ENCODE data around the gene TBXA2R. TPM values are rescaled to one million over a fixed set of nuclear protein-coding genes. Genes with fewer than 3 reads are reported as not detected.
A peak's percentile ranks its signal among the peaks of the same experiment; 100 is the strongest.

The TBXA2R gene
- total and polyA plus RNA-seq, 2 donors (not counting 3 experiments of a cell fraction or from before 2014, with no cell fraction given), result 2.4 to 2.9 TPM

DNA sequence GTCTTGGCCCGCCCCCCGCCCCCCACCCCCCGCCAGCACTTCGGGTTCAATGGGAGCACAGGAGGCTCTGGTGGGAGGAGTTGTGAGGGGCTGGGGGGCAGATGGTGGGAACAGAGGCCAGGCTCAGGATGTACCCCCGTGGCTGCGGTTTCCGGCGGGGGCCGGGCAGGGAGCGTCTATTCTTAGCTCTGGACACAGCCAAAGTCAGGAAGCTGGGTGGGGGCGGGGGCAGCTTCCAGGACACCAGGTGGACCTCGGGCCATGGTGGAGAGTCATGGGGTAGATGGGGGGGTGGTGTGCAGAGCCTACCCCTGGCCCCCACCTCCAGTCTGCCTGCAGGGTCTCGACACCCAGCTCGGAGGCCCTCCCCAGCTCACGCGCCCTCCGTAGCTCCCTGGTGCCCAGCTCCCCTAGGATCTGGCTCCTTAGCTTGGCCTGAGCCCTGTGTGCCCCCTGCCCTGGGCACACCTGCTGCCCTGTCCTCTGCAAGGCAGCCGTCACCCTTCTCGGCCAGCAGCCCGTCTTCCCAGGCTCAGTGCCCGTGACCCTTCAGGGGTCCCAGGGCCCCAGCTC, 2.2 kb upstream of the TBXA2R start:
- DNase-seq (ENCODE audit: low read depth, low spot score) (peak; percentile 12), FAIRE-seq (no peak)
- no peaks in the 10 kb centered on the region for H3K27me3 ChIP-seq (ENCODE audit: control insufficient read depth in 2 of 2, insufficient read depth in 2 of 2, low read length in 2 of 2)
- POLR2A ChIA-PET, result interaction anchor here (1.2 kb wide), 1 partner anchor 18 kb away, joined by 3 read pairs; the partner anchor contains the start of gene CACTIN
- H3K27ac ChIP-seq (ENCODE audit: insufficient read depth, low read depth, low read length), result no peak overlapping the region
- no peak overlapping the region for H3K9ac ChIP-seq (replicated peaks; ENCODE audit: extremely low read depth, insufficient read depth, low read length)
- no TSS peak for BruUV-seq (replicated peaks)
- CTCF ChIA-PET, result interaction anchor here (1.1 to 2.3 kb wide), 6 partner anchors 9 to 64 kb away, joined by 3 to 10 read pairs (median 6); no protein-coding TSS in a partner anchor
- no peaks in the 10 kb centered on the region for H4K20me1 ChIP-seq (replicated peaks; ENCODE audit: control insufficient read depth, extremely low read depth, insufficient read depth, low read length)
- TF ChIP-seq FOS (IDR thresholded peaks at IDR 0.05; ENCODE audit: borderline replicate concordance, insufficient read depth, low read length) (no peak), POLR2AphosphoS5 (IDR thresholded peaks at IDR 0.05; ENCODE audit: insufficient read depth, low read depth, low read length) (peak; percentile 44)
- H2AFZ ChIP-seq (ENCODE audit: low read depth, low read length), result no peak overlapping the region
- no peaks in the 10 kb centered on the region for H3K79me2 ChIP-seq (ENCODE audit: control insufficient read depth, insufficient read depth, low read length)
- H3K4me2 ChIP-seq (ENCODE audit: insufficient read depth, low read length), result no peak overlapping the region
- intact Hi-C loops (cut with micrococcal nuclease) (loop anchor here (5.0 kb wide), 1 partner anchor 37 kb away; the partner anchor contains the start of gene HMG20B), dilution Hi-C loops (cut with MboI; ENCODE audit: extremely low pct_ligation_motif_present, low sequenced_read_pairs) (no loop called here)
- no peak overlapping the region for H3K4me3 ChIP-seq (replicated peaks in 1 of 3; ENCODE audit: insufficient read depth in 1 of 3, low read depth in 1 of 3, low read length in 3 of 3)
- H3K36me3 ChIP-seq (ENCODE audit: control insufficient read depth in 2 of 2, extremely low read depth in 1 of 2, insufficient read depth in 2 of 2, low read length in 2 of 2), result peaks cover 0 to 13% of the 10 kb centered on the region in 2 experiments
- H3K4me1 ChIP-seq (ENCODE audit: control insufficient read depth, extremely low read depth, insufficient read depth, low read length), result peaks cover 23% of the 10 kb centered on the region
- H3K9me1 ChIP-seq (replicated peaks; ENCODE audit: control insufficient read depth, extremely low read depth, insufficient read depth, low read length), result no peaks in the 10 kb centered on the region
- no peaks in the 10 kb centered on the region for H3K9me3 ChIP-seq (replicated peaks; ENCODE audit: control insufficient read depth, insufficient read depth, low read length)

- dilution Hi-C loops (cut with MboI; ENCODE audit: extremely low pct_ligation_motif_present, low sequenced_read_pairs) (no loop called here), intact Hi-C loops (cut with micrococcal nuclease) (loop anchor here (5.0 kb wide), 1 partner anchor 36 kb away; the partner anchor contains the start of gene HMG20B)
- H3K4me2 ChIP-seq (ENCODE audit: insufficient read depth, low read length), result peak overlapping the region; percentile 63
- TF ChIP-seq MAX (IDR thresholded peaks at IDR 0.05; ENCODE audit: insufficient read depth, insufficient read length) (no peak), POLR2AphosphoS5 (IDR thresholded peaks at IDR 0.05; ENCODE audit: insufficient read depth, low read depth, low read length) (no peak), EZH2 (IDR thresholded peaks at IDR 0.05; ENCODE audit: borderline replicate concordance, low read depth, low read length, severe bottlenecking) (no peak), GATA2 (IDR thresholded peaks at IDR 0.05; ENCODE audit: insufficient read depth, insufficient read length, low read depth, low read length) (no peak), MYC (IDR thresholded peaks at IDR 0.05; ENCODE audit: low read depth, low read length) (no peak), POLR2A (IDR thresholded peaks at IDR 0.05; ENCODE audit: low read depth, low read length) (no peak), FOS (IDR thresholded peaks at IDR 0.05; ENCODE audit: borderline replicate concordance, insufficient read depth, low read length) (no peak), JUN (IDR thresholded peaks at IDR 0.05; ENCODE audit: borderline replicate concordance, insufficient read depth, insufficient read length, low read depth) (no peak)
- TF ChIP-seq, protein P1, sequence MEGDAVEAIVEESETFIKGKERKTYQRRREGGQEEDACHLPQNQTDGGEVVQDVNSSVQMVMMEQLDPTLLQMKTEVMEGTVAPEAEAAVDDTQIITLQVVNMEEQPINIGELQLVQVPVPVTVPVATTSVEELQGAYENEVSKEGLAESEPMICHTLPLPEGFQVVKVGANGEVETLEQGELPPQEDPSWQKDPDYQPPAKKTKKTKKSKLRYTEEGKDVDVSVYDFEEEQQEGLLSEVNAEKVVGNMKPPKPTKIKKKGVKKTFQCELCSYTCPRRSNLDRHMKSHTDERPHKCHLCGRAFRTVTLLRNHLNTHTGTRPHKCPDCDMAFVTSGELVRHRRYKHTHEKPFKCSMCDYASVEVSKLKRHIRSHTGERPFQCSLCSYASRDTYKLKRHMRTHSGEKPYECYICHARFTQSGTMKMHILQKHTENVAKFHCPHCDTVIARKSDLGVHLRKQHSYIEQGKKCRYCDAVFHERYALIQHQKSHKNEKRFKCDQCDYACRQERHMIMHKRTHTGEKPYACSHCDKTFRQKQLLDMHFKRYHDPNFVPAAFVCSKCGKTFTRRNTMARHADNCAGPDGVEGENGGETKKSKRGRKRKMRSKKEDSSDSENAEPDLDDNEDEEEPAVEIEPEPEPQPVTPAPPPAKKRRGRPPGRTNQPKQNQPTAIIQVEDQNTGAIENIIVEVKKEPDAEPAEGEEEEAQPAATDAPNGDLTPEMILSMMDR (IDR thresholded peaks at IDR 0.05; ENCODE audit: extremely low read depth in 1 of 2, insufficient read depth in 1 of 2, low read depth in 1 of 2, low read length in 2 of 2), result no peak
- no peaks in the 10 kb centered on the region for H4K20me1 ChIP-seq (replicated peaks; ENCODE audit: control insufficient read depth, extremely low read depth, insufficient read depth, low read length)
- FAIRE-seq, result no peak
- H3K79me2 ChIP-seq (ENCODE audit: control insufficient read depth, insufficient read depth, low read length), result no peaks in the 10 kb centered on the region
- H3K9me3 ChIP-seq (replicated peaks; ENCODE audit: control insufficient read depth, insufficient read depth, low read length), result no peaks in the 10 kb centered on the region
- no TSS peak for BruUV-seq (replicated peaks)
- no peaks in the 10 kb centered on the region for H3K9me1 ChIP-seq (replicated peaks; ENCODE audit: control insufficient read depth, extremely low read depth, insufficient read depth, low read length)
- DNase-seq (ENCODE audit: low read depth, low spot score), result no peak
- peaks cover 23% of the 10 kb centered on the region for H3K4me1 ChIP-seq (ENCODE audit: control insufficient read depth, extremely low read depth, insufficient read depth, low read length)
- CTCF ChIA-PET, result interaction anchor here (0.8 to 2.3 kb wide), 10 partner anchors 8 to 63 kb away, joined by 3 to 10 read pairs (median 4); no protein-coding TSS in a partner anchor
- H3K27ac ChIP-seq (ENCODE audit: insufficient read depth, low read depth, low read length), result peak overlapping the region; percentile 34
- H3K36me3 ChIP-seq (ENCODE audit: control insufficient read depth in 2 of 2, extremely low read depth in 1 of 2, insufficient read depth in 2 of 2, low read length in 2 of 2), result peaks cover 0 to 11% of the 10 kb centered on the region in 2 experiments
- H2AFZ ChIP-seq (ENCODE audit: low read depth, low read length), result peak overlapping the region; percentile 81
- H3K27me3 ChIP-seq (ENCODE audit: control insufficient read depth in 2 of 2, insufficient read depth in 2 of 2, low read length in 2 of 2), result no peaks in the 10 kb centered on the region
- POLR2A ChIA-PET, result interaction anchor here (1.2 kb wide), 1 partner anchor 19 kb away, joined by 3 read pairs; the partner anchor contains the start of gene CACTIN
- no peak overlapping the region for H3K4me3 ChIP-seq (replicated peaks in 1 of 3; ENCODE audit: insufficient read depth in 1 of 3, low read depth in 1 of 3, low read length in 3 of 3)
- no peak overlapping the region for H3K9ac ChIP-seq (replicated peaks; ENCODE audit: extremely low read depth, insufficient read depth, low read length)
Measured at GRCh38 chr19:3608079-3608641, 1.5 kb upstream of the TBXA2R start.

All from endothelial cell of umbilical vein (primary cell).